ENCODE measurements around the gene SERINC5. TPM values are rescaled to one million over a fixed set of nuclear protein-coding genes. Genes with fewer than 3 reads are reported as not detected.

Gene SERINC5
- total RNA-seq, 1 donor from 2014 or later = 44.8 TPM

DNA sequence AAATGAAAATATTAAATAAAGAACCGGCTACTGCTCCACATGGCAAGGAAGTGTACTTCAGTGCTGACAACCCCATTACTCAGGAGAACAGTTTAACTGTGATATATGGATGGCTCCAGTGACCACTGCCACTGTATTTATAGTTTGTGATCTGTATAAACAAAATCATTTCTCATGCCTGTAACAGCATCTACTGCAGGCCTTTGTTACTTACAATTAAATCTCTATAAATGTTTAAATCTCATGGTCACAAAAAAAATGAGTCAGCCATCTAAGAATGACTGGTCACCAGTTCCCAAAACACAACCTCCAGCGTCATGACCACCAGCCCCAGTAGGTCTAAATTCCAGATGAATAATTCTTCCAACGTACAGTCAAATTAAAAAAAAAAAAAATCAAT lies 24.6 kb downstream of the SERINC5 start:
- FAIRE-seq (no peak), DNase-seq (ENCODE audit: low spot score in 2 of 2) (no peak)

DNA sequence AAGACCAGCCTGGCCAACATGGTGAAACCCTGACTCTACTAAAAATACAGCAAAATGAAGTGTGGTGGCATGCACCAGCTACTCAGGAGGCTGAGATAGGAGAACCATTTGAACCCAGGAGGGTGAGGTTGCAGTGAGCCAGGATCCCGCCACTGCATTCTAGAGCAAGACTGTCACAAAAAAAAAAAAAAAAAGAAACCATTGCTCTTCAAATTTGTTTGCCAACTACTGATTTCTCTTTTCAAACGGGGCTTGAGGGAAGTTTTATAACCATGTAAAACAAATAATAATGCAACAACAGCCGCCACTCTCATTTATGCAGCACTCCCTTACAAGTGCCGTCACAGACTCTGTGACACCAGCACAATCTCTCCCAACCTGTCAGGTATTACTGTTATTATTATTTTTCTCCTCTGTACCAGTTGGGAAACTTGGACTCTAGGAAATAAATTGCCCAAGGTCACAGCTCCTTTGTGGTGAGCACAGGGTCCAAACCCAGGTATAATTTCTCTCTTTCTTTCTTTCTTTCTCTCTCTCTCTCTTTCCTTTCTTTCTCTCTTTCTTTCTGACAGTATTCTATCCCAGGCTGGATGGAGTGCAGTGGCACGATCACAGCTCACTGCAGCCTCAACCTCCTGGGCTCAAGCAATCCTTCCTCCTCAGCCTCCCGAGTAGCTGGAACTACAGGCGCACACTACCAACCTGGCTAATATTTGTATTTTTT lies 25.4 kb downstream of the SERINC5 start:
- DNase-seq (ENCODE audit: low spot score in 2 of 2) (no peak), FAIRE-seq (no peak)

DNA sequence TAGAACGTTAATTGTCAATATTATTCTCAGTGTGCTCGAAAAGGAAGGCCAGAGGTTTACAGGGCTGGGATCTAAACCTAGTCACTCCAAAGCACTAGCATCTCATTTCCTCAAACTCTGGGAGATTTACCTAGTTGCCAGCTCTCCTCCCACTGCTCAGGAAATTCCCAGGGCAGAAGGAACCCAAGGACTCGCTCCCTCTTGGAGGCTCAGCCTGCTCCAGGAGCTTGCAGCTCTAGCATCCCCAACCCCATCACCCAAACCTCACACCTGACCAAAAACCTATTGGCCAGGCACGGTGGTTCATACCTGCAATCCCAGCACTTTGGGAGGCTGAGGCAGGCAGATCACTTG lies 26.0 kb downstream of the SERINC5 start:
- FAIRE-seq (no peak), DNase-seq (ENCODE audit: low spot score in 2 of 2) (no peak)

DNA sequence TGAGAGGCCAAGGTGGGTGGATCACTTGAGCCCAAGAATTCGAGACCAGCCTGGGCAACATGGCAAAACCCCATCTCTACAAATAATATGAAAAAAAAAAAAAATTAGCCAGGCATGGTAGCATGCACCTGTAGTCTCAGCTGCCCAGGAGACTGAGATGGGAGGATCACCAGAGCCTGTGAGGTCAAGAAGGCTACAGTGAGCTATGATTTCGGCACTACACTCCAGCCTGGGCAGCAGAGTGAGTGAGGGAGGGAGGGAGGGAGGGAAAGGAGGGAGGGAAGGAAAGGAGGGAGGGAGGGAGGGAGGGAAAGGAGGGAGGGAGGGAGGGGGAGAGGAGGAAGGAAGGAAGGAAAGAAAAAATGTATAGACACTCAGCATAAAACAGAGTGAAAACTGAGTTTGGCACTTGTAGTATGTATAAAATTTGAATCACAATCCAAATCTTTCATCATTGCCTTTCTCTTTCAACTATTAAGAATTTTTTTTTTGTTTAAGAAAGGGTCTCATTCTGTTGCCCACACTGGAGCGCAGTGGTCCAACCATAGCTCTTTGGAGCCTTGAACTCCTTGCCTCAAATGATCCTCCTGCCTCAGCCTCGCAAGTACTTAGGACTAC lies 27.8 kb downstream of the SERINC5 start:
- DNase-seq (ENCODE audit: low spot score in 2 of 2) (no peak), FAIRE-seq (no peak)

DNA sequence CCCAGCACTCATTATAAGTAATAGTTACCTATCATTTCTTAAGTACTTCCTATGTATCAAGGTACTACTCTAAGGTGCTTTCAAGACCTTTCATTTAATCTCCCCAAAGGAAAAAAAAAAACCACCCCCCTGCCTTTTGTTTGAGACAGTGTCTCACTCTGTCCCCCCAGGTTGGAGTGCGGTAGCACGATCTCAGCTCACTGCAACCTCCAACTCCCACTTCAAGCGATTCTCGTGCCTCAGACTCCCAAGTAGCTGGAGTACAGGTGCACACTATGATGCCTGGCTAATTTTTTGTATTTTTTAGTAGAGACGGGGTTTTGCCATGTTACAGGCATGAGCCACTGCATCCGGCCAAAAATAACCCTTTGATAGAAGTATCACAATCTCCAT lies 29.9 kb downstream of the SERINC5 start:
- FAIRE-seq (no peak), DNase-seq (ENCODE audit: low spot score in 2 of 2) (no peak)

DNA sequence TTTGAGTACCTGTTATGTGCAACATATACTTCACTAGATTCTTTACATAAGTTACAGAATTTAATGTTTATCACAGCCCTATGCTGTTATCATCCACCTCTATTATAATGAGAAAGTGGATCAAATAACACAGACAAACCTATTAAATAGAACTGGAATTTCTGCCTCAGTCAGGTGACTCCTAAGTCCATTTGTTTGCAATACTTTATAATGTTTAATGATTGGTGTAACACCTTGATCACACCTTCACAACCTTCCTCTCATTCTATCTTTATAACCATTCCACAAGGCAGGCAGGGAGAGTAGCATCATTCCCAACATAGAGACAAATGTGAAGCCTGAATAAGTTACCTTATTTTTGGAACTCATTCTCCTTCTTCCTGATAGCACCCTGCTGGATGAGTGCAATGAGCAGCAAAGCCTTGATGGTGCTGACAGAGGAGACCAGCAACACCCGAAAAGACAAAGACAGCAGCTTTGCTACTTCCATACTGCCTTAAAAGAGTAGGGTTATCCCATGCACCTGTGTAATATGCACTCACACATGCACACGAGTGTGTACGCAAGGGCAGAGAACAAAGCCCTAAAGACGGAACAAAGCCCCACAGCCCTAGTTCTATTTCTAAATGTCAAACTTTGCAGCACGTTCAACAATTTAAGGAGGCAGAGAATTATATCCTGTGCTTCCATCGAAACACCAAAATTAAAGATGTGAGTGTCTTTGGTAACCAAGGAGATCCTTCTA lies 30.5 kb downstream of the SERINC5 start:
- FAIRE-seq = no peak
- no peak for DNase-seq (ENCODE audit: low spot score in 2 of 2)

DNA sequence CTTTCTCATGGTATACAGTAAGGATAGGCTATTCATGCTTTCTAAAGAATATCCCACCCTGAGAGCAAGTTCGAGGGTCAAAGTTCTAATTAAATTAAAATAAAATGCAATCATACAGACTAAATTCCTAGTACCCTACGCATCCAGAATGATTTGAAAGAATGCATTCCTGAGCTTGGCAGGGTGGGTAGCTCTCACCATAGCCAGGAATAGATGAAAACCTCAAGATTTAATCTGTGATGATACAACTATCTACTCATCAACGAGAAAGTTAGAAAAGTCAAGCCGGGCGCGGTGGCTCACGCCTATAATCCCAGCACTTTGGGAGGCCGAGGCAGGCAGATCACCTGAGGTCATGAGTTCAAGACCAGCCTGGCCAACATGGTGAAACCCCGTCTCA lies 32.3 kb downstream of the SERINC5 start:
- no peak for DNase-seq (ENCODE audit: low spot score in 2 of 2)
- no peak for FAIRE-seq

DNA sequence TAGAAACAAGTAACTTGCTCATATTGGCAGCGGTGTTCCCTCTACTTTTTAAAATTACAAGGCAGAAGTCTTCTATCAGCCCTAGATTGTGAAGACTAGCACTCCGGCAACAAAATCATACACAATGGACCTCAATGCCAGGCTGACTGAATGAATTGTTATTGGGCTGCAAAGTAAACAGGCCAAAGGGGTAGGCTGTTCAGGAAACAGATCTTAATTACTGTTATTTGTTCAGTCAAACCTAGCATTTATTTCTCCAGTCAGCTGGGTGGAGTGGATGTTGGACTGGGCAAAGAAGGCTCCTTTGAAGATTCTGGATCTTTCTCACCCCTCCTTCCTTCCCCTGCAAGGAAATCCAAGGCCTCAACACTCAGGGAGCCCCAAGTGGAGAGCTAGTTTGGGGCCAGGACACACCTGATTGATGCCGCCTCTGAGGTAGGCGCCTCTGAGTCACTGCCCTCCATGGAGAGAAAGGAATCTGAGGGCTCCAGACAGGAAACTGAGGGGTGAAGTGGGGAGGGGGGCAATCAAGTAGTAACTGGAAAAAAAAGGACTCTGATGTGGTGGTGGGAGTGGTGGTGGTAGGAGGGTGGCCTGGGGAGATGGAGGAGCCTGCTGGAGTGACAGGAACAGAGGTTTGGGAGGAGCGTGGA lies 35.5 kb downstream of the SERINC5 start:
- no peak for FAIRE-seq
- DNase-seq (ENCODE audit: low spot score in 2 of 2) = no peak

DNA sequence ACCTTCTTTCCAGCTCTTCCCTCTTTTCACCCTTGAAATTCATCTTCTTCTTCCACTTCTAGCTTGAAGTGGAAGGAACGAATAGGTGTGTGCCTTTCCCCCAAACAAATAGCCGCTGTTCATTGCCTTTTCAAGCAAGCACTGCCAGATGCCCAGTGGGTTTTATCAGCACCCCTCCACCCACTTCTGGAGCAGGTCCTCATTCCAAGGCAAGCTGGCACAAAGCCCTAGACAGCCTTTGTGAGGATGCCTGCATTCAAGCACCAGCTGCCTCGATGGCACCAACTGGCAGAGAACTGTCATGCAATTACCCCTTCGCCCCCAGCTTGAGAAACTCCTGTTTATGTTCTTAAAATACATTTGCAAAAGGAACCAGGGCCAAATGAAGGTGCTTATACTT lies 36.5 kb downstream of the SERINC5 start:
- DNase-seq (ENCODE audit: low spot score in 2 of 2) (no peak), FAIRE-seq (no peak)

DNA sequence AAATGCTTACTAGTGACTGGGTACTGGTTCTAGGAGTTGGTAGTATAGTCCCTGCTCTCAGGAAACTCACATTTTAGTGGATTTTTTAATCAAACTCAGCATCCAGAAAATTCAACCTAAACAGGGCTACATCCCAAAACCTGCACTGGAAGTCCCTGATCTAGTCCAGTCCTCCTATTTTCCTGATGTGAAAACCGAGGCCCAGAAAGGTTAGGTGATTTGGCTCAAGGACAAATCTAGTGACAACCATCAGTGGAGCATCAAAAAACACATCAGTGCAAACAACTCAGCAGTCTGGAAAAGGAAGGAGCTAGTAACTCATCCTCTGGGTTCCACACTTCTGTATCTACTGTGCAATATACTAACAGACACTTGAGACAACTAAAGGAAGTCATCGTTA lies 38.2 kb downstream of the SERINC5 start:
- no peak for FAIRE-seq

DNA sequence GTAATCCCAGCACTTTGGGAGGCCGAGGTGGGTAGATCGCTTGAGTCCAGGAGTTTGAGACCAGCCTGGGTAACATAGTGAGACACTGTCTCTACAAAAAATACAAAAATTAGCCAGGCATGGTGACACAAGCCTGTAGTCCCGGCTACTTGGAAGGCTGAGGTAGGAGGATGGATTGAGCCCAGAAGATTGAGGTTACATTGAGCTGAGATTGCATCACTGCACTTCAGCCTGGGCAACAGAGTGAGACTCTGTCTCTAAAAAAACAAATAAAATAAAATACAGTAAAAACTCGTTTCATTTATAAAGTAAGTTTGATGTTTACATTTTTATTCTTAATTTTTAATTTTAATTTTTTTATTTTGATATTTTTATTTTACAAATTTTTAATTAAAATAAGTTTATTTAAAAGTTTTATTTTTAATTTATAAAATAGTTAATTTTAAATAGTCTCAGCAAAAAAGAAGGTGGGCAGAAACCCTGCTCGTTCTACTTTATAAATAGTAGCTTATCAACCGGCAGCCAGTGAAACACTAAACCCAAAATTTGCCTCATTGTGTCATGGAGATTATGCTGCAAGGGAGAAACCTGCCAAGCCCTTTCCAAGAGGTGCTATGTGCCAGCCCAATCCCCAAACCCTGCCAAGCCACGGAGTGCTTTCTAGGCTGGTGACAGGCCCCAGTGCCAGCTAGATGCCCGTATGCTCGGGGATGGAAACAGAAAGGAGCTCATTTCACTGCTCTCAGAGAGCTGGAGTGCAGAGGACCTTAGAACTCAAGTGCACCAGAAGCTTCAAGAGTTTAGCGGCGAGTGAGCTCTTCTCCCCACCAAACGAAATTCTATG lies 38.9 kb downstream of the SERINC5 start:
- peak in 1 of 2 donors; percentile 44 for DNase-seq (ENCODE audit: low spot score in 2 of 2)

More for the DNA sequence above, 38.2 kb downstream of the SERINC5 start:
- DNase-seq (ENCODE audit: low spot score in 2 of 2) = no peak

DNA sequence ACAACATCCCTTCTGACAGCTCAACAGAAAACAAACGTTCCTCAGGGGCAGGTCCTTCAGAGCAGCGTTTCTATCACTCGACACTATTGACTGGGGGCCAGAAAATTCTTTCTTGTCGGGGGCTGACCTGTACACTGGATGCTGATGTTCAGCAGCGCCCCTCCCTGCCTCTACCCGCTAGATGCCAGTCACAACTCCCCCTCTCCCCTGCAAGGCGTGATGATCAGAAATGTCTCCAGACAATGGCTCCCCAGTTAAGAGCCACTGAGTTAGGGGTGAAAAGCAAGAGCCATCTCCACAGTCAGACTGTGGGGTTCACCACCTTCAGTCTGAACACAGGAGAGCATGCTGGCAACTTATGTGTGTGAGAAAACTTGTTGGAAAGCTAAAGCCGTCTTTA lies 39.8 kb downstream of the SERINC5 start:
- no peak for FAIRE-seq
- no peak for DNase-seq (ENCODE audit: low spot score in 2 of 2)

More for the DNA sequence above, 38.9 kb downstream of the SERINC5 start:
- peak; percentile 98 for FAIRE-seq

DNA sequence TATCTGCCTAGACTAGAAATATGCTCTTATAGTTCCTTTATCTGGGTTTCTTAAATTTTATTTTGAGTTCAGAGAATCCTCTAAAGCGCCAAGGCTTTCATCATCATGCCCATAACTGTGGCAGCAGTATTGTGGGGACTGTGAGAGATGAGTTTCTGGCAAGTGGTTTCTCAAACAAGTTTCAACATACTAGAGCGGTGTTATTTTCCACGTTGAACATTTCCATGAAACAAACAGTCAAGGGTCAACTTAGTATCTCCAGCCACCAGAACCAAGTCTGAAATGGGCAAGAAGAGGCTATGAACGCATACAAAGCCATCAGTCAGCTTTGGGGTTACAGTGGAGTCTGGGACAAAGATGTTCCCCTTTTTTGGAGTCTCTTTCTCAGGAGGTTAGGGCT lies 40.3 kb downstream of the SERINC5 start:
- FAIRE-seq (no peak), DNase-seq (ENCODE audit: low spot score in 2 of 2) (no peak)

DNA sequence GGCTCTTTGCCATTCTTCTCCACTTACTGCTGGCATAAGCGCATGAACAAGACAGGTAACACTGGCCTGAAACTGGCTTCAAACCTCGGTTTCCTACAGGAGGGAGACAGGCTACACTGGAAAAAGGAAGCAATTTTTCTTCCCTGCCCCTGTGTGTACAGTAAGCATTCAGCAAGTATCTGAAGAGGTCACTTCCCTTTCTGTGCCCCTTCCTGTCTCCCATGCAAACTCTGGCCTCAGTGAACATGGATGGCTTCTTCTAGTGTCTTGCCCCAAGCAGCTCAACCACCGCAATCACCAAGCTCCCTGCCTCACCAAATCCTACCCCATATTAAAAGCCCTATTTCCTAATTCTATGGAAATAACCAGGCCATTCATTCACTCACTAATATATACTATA lies 42.4 kb downstream of the SERINC5 start:
- FAIRE-seq (no peak), DNase-seq (ENCODE audit: low spot score in 2 of 2) (no peak)

DNA sequence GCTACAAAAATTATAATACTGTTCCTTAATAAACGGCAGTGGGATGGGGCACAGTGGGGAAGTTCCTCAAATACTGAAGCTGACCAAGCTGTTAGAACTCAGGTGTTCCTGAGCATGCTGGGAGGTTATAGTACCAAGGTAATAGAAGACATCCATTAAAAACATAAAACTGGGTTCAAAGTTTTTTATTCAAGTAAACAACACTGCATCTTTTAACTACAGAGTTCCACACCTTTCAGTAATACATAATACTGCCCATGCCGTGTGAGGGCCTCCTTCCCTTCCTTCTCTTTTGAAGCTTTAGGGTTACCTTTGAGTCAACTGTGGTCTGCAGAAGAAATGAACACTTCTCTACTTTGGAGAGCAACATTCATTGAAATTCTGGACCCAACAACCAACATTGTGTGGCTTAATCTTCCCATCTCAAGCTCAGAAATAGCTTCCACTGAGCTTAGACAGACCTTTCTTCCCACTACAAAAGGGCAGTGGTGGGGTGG lies 43.6 kb downstream of the SERINC5 start:
- no peak for FAIRE-seq
- no peak for DNase-seq (ENCODE audit: low spot score in 2 of 2)

DNA sequence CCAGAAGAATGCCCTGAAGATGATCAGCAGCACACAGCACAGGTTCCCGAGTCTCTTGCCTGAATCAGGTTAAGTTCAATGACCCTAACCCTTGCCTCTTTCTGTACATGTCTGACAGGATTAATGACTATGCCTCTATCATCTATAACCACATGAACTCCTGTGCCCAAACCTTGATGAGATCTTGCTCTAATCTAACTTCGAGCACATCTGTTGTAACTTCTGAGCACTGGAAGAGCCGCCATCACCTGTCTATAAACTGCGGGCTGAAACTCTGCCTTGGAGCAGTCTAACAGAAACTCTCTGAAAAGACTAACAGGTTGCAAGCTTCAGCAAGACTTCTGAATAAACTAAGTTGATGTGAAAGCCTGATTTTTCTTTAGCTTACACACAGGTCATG lies 44.5 kb downstream of the SERINC5 start:
- FAIRE-seq = no peak
- no peak for DNase-seq (ENCODE audit: low spot score in 2 of 2)

DNA sequence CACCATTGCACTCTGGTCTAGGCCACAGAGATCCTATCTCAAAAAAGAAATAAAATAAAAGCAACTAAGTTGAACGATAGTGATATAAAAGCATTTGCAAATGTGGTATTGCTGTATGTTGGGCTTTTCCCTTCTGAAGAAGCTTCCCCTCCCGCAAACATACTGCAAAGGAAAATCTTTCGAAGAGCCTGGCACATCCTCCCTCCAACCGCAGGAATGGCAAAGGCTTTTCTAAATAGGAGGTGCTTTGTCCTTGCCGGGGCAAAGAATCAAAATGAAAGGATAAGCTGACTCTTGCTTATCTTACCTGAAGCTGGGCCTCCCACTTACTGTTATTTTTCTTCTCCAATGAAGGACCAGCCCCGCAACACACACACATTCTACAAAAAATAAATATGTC lies 45.8 kb downstream of the SERINC5 start:
- no peak for DNase-seq (ENCODE audit: low spot score in 2 of 2)
- no peak for FAIRE-seq

DNA sequence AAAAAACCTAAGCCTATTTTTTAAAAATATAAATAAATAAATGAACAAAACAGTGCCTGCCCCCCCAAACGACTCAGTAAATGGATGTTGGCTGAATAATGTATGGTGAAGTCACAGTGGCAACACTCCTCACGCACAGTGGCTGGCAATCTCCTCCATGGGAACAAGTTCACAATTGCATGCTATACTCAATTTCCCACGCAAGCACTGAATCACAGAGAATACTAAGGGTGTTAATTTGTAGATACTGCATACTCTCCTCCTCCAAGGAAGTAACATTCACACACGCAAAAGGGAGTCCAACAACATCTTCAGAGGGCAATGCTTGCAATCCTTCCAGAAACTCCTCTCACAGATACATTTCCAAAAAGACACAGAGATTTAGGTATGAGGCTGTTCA lies 47.5 kb downstream of the SERINC5 start:
- FAIRE-seq = no peak
- DNase-seq (ENCODE audit: low spot score in 2 of 2) = no peak

DNA sequence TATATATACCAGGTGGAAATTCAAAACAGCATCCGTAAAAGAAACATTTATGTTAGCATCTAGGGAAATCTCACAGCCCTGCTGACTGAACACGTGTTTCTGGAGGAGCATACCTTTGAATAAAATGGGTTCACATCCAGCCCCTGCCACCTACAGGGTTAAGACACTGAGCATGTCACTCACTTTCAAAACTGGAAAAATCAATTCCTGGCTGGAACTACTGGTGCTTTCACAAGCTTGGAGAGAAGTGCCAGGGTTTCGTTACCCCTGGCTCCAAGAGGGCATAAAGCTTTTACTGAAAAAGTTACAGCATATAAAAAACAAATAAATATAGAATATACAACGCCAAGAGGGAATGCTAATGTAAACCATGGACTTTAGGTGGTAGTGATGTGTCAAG lies 48.0 kb downstream of the SERINC5 start:
- DNase-seq (ENCODE audit: low spot score in 2 of 2) = no peak
- no peak for FAIRE-seq

DNA sequence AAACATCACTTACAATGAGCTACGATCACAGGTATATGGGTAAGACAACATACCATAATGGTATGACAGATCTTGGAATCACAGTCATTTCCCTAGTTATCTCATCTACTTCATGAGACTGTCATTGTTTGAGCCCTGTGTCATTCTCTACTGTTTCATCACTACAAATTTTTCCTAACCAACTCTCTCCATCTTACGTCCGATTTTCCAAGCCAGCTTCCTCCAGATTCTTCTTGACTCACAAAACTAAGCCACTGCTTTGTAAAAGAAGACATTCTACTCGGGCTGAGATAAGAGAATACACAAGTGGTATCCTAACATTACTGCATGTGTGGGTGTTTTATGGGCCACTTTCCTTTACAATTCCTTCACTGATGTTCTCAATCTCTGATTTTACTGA lies 49.6 kb downstream of the SERINC5 start:
- no peak for DNase-seq (ENCODE audit: low spot score in 2 of 2)
- no peak for FAIRE-seq

All from frontal cortex (tissue), 4 donors.